HG02588 (cell line): ENCODE measurements around the gene RASGEF1C.
"Not testable (repeated sequence)": the region's sequence is repeated elsewhere in the genome, so short reads cannot be mapped to it uniquely, and the experiment has no call there.

Source experiments
- ATAC-seq: cut with Tn5 transposase; IDR thresholded peaks from one replicate; pipeline ENCODE4 v1.9.1; 2021; ENCODE audit warnings: mild to moderate bottlenecking, moderate library complexity; ENCODE audit not compliant: unreplicated experiment

The RASGEF1C gene

DNA sequence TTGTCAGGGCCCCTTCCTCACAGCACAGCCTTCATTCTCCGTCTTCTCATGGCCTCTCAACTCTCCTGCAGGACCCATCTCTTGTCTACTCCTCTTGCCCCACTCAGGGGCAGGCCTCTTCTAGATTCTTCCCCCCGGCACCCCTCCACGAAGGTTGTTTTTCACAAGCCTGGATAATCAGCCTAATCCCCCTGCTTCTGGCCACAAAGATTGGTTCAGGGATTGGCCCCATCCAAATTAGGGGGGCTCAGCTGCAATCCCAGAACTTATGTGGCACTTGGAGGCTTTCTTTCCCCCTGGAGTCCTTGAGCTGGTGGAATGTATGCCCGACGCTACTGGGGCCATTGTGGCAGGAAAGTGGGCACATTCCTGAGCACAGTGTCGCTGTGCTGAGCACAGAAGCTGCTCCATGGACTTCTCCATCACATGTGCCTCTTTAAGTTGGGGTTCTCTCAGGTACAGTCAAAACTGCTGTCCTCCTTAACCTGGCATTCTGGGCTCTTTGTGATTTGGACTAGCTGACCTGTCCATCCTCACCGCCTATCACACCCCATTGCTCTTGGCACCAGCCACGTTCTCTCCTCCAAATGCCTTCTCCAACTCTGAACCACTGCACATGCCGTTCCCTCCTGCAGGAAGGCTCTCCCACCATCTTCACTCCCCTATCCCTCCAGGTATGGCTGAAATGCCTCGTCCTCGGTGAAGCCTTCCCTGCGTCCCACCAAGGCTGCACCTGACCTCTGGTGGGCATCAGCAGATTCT lies 70.6 kb downstream of the RASGEF1C start:
- no peak for ATAC-seq

DNA sequence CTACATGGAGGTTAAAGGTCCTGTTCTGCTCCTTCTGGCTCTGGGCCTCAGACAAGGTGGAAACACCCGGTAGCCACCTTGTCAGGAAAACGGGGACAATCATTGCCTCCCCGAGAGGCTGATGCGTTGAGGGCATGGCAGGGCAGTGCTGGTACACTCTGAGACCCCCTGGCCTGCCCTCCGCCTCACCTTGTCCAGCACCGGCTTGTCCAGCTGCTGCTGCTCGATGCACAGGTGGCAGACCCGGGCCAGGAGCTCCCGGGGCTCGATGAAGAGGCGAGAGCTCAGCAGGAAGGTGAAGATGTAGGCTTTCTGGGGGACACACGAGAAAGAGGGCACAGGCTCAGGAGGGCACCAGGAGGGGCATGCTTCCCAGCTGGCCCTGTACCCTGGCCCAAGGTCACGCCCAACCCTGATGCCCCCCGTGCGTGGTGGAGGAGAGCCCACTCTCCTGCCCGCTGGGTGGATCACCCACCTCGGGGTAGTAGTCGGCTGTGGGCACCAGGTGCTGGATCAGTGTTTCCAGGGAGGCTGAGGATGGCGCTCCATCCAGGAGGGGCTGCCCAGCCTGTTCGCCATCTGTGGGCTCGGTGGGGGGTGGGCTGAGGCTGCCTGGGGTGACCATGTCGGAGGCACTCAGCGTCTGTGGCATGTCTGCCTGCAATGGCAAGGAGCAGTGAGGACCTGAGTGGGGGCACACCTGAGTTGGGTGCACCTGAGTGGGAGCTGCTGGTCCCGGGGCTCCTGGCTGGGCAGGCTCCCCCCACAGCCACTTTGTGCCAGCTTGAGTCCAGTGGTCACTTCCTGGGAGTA lies 71.4 kb downstream of the RASGEF1C start:
- no peak for ATAC-seq

DNA sequence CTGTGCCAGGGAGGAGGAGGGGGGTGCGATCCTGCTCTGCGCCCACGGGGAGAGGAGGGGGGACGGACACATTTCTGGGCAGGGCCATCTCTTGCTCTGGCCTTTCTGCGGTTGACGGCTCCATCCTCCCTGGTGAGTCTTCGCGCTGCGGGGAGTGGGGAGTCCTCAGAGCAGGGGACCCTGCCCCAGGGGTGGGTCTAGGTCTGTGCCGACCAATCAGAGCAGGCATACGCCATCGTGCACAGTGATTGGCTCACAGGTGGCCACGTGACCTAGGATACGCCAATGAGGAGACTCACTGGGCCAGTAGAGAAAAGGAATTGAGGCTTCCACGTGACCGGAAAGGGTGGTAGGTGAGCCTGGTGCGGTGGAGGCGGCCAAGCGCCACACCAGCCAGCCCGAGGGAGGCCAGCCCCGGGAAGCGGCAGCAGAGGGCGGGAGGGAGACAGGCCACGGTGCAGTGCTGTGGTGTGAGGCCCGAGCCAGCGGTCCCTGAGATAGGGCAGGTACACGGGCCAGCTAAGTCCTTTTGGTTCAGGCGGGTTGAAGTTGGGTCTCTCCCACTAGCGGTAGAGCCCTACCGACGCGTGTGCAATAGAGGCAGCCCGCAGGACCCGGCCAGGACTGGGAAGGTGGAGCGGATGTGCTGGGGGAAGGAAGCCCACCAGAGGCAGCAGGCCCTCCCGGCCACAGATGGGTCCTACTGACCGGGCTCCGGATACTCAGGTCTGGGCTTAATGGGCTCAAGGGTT lies 72.2 kb downstream of the RASGEF1C start:
- no peak for ATAC-seq

DNA sequence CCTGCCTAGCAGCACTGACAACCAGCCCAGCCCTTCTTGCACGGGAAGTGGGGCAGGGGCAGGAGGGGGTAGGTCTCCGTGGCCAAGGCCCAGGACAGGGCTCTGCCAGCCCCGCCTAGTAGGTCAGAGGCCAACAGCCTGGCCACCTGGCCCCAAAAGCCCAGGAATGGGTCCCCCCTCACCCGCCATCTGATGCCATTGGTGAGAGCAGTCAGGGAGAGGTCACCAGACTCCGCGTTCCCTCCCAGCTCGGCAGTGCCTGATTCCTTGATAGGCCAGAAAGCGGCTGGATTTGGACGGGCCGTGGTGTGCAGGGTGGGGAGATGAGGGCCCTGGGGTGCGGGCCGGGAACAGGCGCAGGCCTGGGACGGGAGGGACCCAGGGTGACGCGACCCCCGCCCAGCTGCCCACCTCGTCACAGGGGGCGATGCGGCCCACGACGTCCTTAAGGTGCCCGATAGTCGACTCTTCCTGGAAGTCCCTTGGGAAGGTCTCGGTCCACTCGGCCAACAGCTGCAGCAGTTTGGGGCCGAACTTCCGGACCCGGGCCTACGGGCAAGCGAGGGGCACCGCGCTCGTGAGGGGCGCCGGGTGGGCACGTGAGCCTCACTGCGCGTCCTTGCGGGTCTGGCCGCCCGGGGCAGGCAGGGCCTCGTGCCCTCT lies 72.9 kb downstream of the RASGEF1C start:
- no peak for ATAC-seq

DNA sequence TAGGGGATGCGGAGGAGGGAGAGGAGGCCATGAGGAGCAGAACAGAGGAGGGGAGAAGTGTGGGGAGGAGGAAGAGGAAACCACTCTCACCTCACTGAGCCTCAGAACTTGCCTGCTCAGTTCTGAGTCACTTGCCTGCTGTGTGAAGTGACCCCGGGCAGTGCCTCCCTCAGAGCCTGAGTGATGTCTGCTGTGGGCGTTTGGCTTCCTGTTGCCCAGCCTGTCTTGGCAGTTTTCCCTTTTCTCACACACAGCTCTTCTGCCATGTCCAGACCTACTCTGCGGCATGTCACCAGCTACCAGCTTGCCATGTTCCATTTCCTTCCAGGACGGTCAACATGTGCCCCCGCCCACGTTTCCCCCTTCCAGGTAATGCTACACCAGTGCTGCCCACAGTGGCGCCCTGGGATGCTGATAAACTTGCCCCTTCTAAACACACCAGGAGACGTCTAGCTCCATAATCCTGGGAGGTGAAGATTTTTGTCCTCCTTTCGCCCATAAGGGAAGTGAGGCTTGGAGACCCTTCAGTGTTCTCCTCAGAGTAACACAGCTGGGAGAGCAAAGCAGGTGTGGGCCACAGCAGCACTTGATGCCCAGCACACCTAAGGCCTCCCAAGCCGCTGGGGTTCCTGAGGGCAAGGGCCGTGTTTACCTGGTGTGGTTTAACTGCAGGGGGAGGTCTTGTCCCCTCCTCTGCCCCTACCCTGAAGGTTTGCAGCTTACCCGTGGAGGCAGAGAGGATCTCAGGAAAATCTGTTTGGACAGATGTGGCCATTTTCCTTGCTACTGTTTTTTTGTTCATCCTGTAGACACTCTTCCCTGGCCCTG lies 73.7 kb downstream of the RASGEF1C start:
- ATAC-seq: no peak

DNA sequence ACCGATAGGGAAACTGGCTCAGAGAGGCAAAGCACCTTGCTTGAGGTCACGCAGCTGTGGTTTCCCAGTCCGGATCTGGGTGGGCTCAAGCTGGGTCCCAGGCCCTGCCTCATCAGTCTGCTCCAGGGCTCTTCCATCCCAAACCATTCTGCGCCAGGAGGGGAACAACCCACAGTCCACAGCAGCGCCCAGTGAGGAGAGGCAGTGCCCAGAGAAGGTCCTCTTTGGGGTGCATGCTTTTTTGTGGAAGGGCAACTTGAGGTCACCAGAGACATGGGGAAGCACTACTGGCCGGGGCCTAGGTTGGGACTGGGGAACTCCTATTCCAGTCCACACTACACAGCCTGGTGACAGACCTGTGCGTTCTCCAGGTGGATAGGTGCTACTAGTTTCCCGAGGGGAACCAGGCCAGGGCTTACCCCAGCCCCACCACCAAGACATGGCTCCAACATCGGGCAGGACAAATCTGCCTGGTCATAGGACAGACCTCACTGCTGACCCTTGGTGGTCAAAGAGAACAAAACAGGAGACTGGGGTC lies 75.0 kb downstream of the RASGEF1C start:
- ATAC-seq: no peak

DNA sequence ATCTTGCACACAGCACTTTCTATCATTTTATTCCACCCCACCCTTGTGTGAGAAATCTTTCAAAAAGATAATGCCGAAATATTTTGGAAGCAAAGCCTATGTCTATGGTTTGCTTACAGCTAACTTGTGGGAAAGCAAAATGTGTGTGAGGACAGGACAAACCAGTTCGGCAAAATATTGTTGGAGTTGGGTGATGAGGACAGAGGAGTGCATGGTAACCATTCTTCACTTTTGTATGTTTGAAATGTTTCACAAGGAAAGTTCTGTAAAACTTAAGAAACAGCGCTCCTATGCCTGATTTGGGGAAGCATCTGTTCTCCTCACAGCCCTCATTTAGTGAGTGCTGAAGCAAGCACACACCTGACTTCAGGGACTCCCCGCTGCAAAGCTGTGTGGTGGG lies 75.5 kb downstream of the RASGEF1C start:
- ATAC-seq: no peak

DNA sequence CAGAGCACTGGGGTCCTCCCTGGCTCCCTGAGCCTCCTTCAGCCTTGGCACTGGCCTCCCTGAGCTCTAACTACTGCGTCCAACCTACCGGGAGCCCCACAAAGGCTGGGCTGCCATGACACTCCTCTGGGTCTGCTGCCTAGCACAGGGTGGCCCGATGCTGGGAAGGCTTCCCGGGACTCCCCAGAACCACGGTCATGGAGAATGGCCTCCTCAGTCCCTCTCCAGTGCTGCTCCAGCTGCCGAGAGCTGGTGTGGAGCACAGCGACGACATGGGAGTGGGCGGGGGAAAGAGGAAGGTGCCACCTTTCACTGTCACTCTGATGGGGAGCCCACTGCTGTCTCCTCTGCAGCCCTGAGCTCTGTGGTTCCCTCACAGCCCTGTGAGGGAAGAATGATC lies 76.0 kb downstream of the RASGEF1C start:
- ATAC-seq: no peak

DNA sequence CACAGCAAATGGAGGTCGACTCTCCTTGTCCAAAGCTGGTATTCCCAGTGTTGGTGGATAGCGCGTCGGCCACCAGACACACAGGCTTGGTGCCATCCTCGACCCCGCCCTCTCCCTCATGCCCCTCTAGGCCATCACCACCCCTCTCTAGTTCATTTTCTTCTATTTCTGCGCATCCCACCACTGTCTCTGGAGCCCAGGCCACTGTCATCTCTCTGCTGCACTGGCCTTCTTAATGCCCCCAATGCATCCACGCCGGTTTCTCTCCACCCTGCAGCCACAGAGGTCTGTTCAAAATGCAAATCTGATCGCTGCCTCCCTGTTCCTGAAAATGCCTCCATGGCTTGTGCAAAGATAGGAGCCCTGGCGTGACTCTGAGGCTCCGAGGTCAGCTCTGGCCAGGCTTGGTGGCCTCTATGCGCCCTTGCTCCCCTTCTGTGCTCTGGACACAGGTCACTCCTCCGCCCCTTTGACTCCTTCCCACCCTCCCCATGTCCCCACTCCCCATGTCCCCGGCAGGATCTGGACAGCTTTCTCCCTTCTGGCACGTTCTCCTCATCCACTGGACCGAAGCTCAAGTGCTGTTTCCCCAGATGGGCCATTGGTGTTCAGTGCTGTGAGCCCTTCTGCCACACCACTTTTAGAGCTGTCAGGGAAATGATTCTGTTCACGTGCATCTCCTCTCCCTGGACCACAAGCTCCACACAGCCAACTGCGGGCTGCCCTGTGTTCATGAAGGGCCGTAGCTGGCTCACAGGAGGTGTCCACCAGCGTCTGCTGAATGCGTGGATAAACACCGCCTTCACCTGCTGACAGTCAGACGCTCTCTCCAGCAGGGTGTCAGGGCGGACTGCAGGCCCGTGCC lies 77.9 kb downstream of the RASGEF1C start:
- no peak for ATAC-seq

DNA sequence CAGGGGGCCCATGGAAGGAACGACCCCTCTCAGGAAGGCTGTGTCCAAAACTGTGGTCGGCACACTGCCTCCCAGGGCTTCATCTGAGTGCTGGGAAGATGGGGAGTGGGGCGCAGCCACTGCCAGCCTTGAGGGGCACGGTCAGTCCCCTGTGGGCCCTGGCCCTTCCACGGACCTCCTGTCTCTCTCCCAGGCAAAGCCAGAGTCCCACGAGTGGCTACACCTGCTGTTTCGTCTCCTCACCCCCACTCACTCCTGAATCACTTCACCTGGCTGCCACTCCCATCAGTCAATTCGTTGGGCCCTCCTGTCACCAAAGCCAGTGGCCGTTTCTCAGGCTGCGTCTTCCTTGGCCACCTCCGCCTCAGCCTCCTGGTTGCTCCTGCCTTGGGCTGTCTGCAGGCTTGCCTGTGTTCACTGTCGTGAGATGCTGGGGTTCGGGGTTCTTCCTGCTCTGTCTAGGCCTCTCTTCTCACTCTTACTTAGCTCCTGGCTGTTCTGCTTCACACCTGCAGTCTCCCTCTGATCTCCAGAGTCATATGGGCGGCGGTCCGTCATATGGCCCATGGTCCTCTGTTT lies 78.6 kb downstream of the RASGEF1C start:
- no peak for ATAC-seq

DNA sequence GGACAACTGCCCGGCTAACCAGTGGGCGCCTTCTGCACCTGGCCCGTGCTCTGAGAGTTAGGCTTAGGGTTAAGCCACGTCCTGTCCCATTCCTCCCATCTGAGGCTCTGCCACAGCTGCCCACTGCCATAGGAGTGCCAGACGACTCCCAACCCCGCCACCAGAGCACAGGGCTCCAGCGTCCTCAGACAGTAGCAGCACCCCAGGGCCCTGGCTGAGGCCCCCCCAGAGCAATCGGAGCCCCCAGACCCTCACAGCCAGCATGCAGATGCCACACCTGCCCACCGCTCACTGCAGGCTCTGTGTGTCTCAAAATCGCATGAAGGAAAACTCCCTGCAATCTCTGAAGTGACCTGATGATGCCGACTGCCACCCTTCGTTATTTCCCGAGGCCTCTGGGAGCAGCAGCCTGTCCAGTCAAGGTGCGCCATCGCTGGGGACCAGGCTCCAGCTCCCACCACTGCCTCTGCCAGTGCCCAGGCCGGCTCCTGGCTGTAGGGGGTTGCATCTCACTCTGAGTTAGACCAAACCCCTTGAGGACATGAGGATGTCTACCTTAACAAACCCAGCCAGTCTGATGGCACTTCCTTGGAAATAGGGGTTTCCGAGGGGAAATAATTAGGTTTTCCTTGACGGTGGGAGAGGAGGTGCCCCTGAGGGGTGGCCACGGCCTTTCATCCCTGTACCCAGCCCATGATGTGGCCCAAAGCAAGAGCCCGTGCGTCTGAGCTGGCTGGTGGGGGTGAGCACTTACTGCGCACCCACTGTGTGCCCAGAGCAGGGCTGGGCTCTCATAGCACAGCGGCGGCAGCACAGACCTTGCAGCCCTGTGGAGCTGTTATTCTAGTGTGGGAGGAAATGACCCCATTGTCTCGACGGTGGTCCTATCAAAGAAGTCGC lies 79.5 kb downstream of the RASGEF1C start:
- no peak for ATAC-seq

DNA sequence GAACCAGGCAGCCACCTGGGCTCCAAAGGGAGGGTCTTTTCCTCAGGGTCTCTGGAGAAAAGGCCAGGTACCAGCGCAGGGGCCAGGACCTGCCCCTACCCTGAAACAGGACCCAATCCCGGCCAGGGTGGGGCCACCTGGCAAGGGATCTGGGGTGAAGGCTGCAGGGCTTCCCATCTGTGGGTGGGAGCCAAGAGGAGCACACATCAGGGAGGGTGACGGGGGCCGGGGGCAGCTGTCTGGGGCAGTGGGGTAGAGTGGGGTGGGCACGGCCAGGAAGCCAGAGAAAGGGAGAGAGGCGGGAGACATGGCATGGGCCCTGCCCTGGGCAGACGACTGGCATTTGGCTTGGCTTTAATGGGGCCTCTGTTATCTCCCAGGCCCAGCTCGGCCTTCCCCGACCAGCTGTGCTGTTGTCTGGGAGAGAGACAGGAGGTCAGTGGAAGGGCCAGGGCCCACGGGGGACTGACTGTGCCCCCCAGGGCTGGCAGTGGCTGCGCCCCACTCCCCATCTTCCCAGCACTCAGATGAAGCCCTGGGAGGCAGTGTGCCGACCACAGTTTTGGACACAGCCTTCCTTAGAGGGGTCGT lies 80.2 kb downstream of the RASGEF1C start:
- ATAC-seq: no peak

DNA sequence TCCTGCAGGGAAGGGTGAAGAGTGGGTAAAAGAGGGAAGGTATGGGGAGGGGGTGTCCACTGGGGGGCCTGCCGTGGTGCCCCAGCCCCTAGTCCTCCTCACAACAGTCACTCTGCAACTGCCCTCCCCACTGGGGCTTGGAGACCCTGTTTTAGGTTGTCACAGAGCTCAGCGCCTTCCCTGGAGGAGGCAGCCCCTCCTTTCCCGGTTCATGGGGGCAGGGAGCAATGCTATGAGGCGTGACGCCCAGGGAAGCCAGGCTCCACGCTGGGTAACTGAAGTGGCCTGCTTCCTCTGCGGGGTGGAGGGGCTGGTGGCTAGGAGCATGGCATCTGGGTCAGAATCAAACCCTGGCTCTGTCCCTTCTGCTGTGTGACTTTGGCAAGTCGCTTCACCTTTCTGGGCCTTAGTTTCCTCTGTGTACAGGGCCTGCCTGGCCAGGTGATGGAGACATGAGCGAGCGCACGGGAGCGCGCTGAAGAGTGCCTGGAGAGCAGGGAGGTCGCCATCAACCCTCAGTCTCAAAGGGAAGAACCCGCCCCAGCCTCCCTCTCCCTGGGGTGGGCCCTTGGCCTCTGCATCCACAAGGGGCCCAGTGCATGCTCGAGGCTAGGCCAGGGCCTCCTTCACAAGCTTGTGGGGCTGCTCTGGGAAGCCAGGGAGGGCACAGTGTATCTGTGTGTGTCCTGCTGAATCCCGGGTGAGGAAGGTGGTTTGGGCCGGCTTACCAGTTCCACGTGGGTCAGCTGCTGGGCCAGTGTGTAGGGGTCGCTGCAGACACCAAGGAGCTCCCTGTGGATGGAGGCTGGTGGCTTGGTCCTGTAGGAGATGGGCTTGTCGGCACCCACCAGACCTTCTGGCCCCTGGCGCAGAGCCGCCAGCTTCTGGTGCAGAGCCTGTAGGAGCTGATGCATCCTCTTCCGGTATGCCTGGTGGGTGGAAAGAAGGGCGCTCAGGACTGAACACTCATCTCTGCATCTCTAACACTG lies 81.0 kb downstream of the RASGEF1C start:
- no peak for ATAC-seq

DNA sequence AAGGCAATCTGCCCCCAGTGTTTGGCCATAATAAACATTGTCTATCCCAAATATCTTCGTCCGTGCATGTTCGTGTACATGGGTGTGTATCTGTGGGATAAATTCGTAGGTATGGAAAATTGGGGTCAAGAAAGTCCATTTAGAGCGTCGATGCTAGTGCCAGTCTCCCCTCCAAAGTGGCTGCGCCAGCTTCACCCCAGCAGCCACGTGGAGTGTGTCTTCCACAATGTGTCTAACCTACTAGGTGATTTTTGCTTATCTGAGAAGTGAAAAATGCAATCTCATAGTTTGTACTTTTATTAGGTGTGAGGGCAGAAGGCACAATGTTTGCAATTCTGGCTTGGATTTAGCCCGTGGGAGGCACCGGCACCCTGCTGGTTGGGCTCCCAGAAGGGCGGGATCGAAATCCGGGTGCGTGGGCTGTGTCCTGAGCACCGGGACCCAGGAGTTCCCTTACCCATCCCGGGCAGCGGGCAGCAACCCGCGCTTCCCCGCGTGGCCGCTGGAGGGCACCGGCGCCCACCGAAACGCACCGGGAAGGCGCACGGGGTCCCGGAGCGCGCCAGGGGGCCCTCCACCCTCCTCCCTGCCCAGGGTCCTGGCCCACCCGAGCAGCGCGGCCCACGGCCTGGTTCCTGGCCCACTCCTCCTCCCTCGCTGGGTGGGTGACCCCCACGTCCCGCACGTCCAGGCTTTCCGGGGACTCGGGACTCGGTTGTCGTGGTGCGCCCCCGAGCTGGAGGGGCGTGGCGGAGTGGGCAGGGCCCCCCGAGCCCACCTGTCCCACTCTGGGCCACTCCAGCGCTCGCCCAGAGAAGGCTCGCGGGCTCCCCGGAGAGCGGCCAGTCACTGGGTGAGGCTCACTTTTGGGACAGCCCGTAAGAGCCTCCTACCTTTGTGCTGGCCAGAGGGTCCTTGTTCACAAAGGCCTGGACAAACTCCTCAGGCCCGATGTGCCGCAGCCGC lies 82.0 kb downstream of the RASGEF1C start:
- ATAC-seq: no peak

DNA sequence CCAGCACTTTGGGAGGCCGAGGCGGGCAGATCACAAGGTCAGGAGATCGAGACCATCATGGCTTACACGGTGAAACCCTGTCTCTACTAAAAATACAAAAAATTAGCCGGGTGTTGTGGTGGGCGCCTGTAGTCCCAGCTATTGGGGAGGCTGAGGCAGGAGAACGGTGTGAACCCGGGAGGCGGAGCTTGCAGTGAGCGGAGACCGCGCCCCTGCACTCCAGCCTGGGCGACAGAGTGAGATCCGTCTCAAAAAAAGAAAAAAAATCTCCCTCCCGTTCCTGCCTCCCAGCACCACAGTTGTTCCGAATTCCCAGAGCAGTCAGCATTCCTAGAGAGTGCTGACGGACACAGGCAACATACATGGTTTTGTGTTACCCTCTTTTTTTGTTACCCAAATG lies 82.9 kb downstream of the RASGEF1C start:
- not testable (repeated sequence) for ATAC-seq
